HG02610 (cell line): ENCODE data around the gene ZFP1.

ENCODE experiments used
- ATAC-seq: cut with Tn5 transposase; IDR thresholded peaks from one replicate; pipeline ENCODE4 v1.9.1; 2021; ENCODE audit warnings: mild to moderate bottlenecking, moderate library complexity; ENCODE audit not compliant: unreplicated experiment

The ZFP1 gene

DNA sequence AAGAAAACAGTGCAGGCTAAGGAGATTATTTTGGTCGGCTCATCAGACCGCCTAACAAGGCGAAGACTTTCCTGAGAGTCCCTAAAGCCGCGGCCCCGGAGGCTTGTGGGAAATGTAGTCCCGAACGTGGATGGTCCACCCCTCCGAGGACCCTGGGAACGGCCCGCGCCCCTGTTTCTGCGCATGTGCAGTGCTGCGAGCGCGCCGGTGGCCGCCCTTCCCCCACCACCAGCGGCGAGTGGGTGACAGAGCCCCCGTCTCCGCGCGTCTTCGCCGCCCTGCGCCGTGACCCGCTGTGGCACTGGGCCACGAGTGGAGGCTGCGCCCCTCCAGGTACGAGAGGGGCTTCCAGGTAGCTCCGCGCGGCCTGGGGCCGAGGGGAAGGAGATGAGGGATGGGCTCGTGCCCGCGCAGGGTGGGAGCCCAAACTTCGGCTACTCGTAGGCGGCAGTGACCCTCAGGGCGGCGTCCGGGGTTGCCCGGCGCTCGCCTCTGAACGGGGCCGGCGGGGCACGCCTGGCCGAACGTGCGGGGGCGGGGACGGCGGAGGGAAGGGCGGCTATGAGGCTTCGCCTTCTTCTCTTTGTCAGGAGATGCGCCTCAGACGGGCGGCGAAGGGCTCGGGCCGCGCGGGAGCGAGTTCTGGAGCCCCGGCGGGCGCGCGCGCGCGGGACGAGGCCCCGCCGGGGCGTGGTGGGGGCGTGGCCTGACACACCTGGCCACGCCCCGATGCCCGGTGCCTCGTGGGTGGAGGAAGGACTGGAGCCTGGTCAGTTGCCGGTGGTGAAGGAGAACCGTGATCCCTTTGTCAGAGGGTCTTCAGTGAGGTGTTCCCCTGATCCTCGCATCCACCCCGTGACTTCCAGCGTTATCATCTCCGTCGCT, at the start of gene ZFP1:
Gene ZFP1, plus strand, starts transcription at position 214 of the 885 bp plus-strand sequence. CDS start 4,428 bp downstream, outside the sequence.
- peak; percentile 68 for ATAC-seq

- ATAC-seq, result no peak
Measured at GRCh38 chr16:75099075-75099667, 49.2 kb upstream of the ZFP1 start.

DNA sequence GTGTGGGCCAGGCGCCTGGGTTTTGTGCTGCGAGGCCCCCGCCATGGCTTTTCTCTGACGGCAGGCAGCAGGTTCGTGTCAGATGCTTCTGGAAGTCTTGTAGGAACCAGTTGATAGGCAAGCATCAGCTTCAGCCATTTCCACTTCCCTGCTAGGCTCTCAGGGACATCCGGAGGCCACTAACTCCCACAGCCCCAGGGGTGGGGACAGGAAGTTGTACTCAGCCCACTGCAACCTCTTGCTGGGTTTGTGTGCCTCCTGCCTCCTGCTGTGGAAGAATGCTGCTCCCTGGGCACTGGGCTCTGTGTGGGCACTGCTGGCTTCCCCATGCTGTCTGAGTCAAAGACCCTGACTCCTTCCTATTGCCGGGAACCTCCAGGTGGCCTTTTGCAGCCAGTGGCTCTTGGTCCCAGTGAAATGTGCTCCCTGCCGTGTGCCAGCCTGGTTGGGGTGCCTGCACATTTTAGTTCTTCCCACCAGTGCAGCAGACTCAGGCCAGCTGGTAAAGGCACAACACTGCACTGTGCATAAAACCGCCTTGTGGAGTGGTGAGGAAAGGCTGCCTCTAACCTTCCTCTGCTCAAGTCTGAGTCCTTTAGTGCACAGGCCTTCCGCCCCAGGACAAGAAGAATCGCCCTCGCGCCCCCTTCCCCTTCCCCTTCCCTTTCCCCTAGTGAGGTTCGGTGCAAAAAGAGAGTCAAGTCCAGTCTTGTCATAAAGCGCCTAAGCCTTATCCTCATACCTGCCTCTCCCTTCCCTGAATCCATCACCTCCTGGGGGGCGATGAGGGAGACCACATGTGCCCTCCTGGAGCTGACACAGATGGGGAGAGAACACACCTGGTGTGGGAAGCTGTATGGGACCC, 48.4 kb upstream of the ZFP1 start:
- ATAC-seq, result peak; percentile 45

GRCh38 chr16:75100603-75100990, 47.7 kb upstream of the ZFP1 start:
- ATAC-seq, result no peak

DNA sequence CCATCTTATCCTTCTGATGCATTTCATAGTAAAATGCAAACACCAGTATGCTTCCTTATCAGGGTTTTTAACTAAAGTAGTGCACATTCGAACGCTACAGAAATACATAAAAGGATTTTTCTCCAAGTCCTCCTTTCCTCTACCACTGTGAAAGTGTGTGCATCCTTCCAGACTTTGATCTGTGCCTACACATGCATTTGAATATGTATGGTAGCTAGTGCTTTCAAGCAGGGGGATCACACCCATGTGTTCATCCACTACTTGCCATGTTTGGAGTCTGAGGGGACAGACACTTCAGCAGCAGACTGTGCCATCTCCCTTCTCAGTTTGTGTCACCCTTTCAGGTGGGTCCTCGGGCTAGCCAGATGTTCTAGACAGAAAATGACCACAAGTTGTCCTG, 46.7 kb upstream of the ZFP1 start:
- no peak for ATAC-seq

GRCh38 chr16:75102595-75102994, 45.7 kb upstream of the ZFP1 start:
- ATAC-seq, result no peak

DNA sequence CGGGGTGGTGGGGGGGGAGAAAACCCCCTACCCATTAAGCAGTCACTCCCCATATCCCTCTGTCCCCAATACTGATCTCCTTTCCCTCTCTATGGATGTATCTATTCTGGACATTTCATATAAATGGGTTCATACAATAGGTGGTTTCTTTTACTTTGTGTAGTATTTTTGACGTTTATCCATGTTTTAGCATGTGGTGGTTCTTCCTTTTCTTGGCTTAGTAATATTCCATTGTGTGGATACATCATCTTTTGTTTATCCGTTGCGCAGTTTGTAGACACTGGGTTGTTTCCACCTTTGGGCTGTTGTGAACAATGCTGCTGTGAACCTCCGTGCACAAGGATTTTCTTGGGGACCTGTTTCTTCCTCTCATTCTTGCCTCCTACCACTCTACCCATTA, 44.3 kb upstream of the ZFP1 start:
- no peak for ATAC-seq

GRCh38 chr16:75104836-75105235, 43.5 kb upstream of the ZFP1 start:
- ATAC-seq, result no peak

- ATAC-seq, result no peak
Measured at GRCh38 chr16:75105306-75106061, 42.8 kb upstream of the ZFP1 start.

DNA sequence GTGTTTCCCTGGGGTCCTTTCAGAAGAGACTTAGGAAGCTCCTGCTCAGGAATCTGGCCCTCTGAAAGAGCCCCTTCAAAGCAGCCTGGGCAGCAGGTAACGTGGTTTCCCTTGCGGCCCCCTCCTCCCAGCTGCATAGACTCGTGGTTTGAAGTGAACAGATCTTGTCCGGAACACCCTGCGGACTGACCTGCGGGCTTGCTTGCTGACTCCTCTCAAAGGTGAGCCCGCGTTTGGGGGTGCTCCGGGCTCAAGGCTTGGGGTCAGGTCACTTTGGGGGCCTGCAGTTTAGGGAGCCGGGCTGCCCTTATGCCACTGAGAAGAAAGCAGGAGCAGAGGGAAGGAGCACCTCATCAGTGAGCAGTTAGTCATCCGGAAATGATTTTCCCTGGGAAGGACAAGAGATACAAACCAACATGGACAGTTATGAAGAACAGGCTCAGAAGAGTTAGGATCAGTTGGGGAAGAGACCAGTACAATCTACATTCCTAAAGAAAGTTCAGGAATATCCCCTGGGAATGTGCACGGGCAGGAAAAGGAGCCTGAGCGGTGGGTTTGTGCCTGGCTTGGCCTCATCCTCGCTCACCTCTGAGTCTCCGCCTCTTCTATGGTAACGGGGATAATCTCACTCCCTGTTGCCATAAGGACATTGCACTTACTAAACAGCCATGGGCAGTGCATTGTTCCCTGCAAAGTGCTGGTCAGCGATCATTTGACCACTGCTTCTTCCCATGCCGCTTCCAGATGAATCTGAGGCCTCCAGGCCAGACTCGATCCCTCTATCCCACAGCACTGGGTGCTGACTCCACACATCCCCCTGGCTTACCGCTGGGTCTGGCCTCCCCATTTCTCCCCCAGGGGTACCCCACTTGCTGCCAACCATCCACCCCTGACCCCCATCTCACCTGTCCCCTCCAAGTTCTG, 41.7 kb upstream of the ZFP1 start:
- no peak for ATAC-seq

DNA sequence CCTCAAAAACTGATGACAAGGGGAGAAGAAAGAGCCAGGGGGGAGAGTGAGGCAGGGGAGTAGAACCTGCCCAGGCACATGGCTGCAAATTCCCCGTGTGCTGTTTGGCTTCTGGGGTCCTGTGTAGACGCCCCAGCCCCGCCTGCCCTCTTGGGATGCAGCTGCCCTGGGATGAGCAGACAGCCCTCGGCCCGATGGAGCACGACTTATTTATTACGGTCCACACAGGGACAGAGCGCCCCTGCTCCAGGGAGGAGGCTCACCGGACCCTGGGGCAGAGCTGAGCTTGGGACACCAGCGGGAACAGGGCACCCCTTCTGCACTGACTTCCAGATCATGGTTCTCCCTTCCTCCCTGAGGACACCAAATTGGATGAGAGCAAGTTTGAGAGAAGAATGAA, 40.8 kb upstream of the ZFP1 start:
- ATAC-seq, result no peak

DNA sequence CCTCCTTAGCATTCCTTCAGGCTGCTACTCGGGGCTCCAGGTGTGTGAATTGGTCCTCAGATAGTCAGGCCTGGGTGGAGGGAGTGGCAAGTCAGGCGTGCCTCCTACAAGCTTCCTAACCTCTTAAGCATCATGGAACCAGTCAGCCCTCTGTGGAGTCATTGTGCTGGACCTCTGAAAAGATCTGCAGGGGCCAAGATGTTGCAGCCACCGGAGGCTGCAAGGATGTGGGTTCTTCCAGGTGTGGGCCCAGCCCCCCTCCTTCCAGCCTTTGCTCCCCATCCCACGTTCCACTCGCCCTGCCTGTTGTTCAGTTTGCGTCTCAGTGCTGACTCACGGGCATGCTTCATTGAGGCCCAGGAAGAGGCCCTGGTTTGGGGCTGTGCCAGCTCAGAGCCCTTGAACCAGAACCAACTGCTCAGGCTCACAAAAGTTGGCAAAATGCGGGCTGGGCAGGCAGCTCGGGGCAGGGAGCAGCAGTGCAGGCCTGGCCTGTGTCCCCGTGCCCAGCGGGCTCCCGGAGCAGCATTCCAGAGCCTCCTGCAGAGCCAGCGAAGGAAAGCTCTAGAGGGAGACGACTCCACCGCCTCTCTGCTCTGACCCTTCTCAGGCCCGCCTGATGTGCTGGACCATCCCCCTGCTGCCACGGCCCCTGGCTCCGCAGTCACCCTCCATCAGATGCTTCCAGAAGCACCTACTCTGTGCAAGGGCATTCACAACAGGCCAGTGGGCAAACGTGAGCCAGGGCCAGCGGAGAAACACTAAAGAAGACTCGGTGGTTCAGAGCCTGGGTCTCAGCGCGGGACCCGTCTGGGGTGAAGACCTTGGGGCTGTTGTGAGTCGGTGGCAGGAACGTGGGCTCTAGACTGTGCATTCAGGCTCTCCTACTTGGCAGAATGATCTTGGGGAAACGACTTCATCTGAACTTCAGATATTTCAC, 39.3 kb upstream of the ZFP1 start:
- ATAC-seq, result peak; percentile 39

- no peak for ATAC-seq
Measured at GRCh38 chr16:75109732-75110243, 38.5 kb upstream of the ZFP1 start.

DNA sequence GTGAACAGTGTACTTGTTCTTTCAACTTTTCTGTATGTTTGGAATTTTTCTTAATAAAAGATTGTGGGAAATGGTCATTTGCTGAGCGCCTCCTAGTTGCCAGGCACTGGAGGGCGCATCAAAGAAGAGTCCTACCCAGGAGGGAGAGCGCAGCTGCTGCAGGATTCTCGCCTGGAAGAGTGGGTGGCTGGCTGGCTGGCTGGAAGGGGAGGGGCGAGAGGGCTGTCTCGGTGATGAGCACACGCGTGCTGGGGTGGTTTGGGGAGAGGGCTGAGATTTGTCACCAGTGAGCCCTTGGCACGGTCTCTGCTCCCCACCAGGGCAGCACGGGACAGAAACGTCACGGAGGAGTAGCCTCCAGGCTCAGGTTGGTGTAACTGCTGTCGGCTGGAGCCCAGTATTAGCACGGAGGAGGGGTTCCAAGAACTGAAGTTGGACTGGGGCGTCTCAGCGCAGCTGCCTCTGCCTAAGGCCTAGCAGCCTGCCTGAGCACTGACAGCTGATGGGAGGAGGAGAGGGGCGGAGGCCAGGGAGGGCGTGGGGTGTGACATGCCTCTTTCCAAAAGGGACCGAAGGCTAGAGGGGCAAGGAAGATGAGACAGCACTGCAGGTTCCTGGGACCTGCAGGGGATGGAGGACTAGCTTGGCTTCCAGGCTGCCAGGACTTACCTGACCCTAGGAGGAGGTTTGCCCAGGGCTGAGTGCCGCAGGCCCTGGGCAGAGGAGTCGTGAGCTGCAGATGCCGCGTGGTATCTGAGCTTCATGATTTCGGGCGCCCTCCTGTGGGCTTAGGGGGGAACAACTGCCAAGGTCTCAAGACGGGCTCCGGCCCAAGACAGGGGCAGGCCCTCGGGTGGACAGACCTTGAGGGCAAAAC, 37.4 kb upstream of the ZFP1 start:
- peak; percentile 69 for ATAC-seq

DNA sequence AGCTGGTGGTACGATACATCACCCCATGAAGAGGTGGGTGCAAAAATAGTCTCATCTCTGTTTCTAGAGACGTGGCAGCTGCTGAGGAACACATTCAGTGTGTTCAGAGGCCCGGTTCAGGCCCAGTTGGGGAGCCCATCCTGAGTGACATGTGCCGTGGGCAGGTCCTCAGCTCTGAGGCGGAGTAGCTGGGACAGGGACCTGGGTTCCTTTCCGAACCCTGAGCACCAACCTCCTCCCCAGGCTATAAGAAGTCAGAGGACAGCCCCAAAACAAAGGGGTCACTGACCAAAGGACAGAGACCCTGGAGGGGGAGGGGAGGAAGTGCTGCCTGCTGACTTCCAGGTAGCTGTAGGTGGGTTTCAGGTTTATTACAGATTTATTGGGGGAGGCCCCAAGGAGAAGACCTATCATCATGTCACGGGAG, 36.8 kb upstream of the ZFP1 start:
- peak; percentile 3 for ATAC-seq

GRCh38 chr16:75111961-75112733, 36.2 kb upstream of the ZFP1 start:
- no peak for ATAC-seq
